Subcutaneous abdominal adipose tissue (tissue), 5 donors: ENCODE data around the gene OR2Z1.
"Not testable (repeated sequence)": the region's sequence is repeated elsewhere in the genome, so short reads cannot be mapped to it uniquely, and the experiment has no call there.

Source experiments
- H3K27ac ChIP-seq: one replicate; pipeline ENCODE4 v1.7.0; 2013; ENCODE audit warnings: low read depth, mild to moderate bottlenecking, inconsistent platforms, low read length, moderate library complexity
- H3K27me3 ChIP-seq, 5 donors: one replicate each; pipeline ENCODE4 v1.7.0; 2013; ENCODE audit warnings: low read length in 5 of 5, inconsistent platforms in 1 of 5; ENCODE audit not compliant: control insufficient read depth in 5 of 5, insufficient read depth in 4 of 5
- H3K36me3 ChIP-seq, 5 donors: one replicate each; pipeline ENCODE4 v1.7.0; 2013; ENCODE audit warnings: low read length in 5 of 5; ENCODE audit not compliant: control insufficient read depth in 5 of 5, insufficient read depth in 5 of 5
- H3K4me1 ChIP-seq, 5 donors: one replicate each; pipeline ENCODE4 v1.7.0; 2013; ENCODE audit warnings: low read length in 5 of 5, mild to moderate bottlenecking in 3 of 5, moderate library complexity in 1 of 5; ENCODE audit not compliant: control insufficient read depth in 5 of 5, insufficient read depth in 5 of 5
- H3K4me3 ChIP-seq, 5 donors: one replicate each; pipeline ENCODE4 v1.7.0; 2013; ENCODE audit warnings: low read length in 5 of 5, low read depth in 1 of 5
- H3K9ac ChIP-seq, 5 donors: one replicate each; pipeline ENCODE4 v1.7.0; 2013; ENCODE audit warnings: low read length in 5 of 5, mild to moderate bottlenecking in 4 of 5, moderate library complexity in 3 of 5
- H3K9me3 ChIP-seq, 5 donors: one replicate each; pipeline ENCODE4 v1.7.0; 2013; ENCODE audit warnings: low read length in 5 of 5; ENCODE audit not compliant: control insufficient read depth in 5 of 5
- donor health status: healthy.
- donor health status: healthy.
- donor health status: healthy.
- donor health status: healthy.
- donor health status: healthy.

OR2Z1 gene

DNA sequence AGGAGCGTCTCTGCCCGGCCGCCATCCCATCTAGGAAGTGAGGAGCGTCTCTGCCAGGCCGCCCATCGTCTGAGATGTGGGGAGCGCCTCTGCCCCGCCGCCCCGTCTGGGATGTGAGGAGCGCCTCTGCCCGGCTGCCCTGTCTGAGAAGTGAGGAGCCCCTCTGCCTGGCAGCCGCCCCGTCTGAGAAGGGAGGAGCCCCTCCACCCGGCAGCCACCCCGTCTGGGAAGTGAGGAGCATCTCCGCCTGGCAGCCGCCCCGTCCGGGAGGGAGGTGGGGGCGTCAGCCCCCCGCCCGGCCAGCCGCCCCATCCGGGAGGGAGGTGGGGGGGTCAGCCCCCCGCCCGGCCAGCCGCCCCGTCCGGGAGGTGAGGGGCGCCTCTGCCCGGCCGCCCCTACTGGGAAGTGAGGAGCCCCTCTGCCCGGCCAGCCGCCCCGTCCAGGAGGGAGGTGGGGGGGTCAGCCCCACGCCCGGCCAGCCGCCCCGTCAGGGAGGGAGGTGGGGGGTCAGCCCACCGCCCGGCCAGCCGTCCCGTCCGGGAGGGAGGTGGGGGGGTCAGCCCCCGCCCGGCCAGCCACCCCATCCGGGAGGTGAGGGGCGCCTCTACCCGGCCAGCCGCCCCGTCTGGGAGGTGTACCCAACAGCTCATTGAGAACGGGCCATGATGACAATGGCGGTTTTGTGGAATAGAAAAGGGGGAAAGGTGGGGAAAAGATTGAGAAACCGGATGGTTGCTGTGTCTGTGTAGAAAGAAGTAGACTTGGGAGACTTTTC lies 18.0 kb downstream of the OR2Z1 start:
- not testable (repeated sequence) for H3K27ac ChIP-seq, H3K27me3 ChIP-seq, H3K36me3 ChIP-seq, H3K4me3 ChIP-seq, H3K4me1 ChIP-seq, H3K9ac ChIP-seq, H3K9me3 ChIP-seq

GRCh38 chr19:8767257-8767656 lies 45.8 kb downstream of the OR2Z1 start:
- H3K4me3 ChIP-seq, H3K27me3 ChIP-seq, H3K9ac ChIP-seq, H3K27ac ChIP-seq, H3K36me3 ChIP-seq, H3K4me1 ChIP-seq, H3K9me3 ChIP-seq: not testable (repeated sequence)

GRCh38 chr19:8769265-8769664 lies 47.8 kb downstream of the OR2Z1 start:
- H3K4me3 ChIP-seq, H3K36me3 ChIP-seq, H3K27ac ChIP-seq, H3K27me3 ChIP-seq, H3K4me1 ChIP-seq, H3K9me3 ChIP-seq, H3K9ac ChIP-seq: not testable (repeated sequence)

- not testable (repeated sequence) for H3K27ac ChIP-seq, H3K9ac ChIP-seq, H3K4me3 ChIP-seq, H3K4me1 ChIP-seq, H3K9me3 ChIP-seq, H3K36me3 ChIP-seq, H3K27me3 ChIP-seq
These were observed 52.2 kb downstream of the OR2Z1 start for GRCh38 chr19:8773587-8773986.
